Measurements from ENCODE around the gene ASB6.

Gene ASB6

DNA sequence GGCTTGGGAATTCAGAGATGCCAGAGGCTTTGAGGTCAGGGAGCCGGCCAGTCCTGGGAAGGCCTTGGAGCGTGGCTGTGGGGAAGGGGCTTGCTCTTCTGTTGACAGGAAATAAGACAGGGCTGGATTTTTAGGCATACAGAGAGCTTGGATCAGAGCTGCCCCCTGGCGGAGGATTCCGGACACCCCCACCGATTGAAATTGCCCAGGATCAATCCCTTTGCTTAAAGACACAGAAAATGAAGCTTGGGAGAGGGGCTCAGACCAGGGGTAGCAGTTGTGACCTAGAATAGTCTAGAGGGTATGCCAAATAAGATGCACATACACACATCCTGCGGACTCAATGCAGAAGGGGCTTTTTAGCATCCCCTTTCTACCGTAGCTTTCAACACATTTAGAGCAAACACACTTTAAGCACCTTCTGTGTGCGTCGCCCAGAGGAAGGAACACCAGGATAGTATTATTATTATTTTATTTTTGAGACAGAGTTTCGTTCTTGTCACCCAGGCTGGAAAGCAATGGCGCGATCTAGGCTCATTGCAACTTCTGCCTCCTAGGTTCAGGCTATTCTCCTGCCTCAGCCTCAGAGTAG is 17.7 kb downstream of the ASB6 start:
- TF ChIP-seq CTCF (IDR thresholded peaks at IDR 0.05; ENCODE audit: control insufficient read depth, insufficient read depth, low read depth, low read length, missing control alignments) = peak; percentile 83
- DNase-seq (ENCODE audit: low read depth) = no peak
- no peak overlapping the region for H3K4me3 ChIP-seq (ENCODE audit: control insufficient read depth, low read depth, low read length)

- no peak overlapping the region for H3K4me3 ChIP-seq (ENCODE audit: control insufficient read depth, low read depth, low read length)
- DNase-seq (ENCODE audit: low read depth) = peak; percentile 58
- TF ChIP-seq CTCF (IDR thresholded peaks at IDR 0.05; ENCODE audit: control insufficient read depth, insufficient read depth, low read depth, low read length, missing control alignments) = no peak
Observed at GRCh38 chr9:129623331-129623730, 18.6 kb downstream of the ASB6 start.

DNA sequence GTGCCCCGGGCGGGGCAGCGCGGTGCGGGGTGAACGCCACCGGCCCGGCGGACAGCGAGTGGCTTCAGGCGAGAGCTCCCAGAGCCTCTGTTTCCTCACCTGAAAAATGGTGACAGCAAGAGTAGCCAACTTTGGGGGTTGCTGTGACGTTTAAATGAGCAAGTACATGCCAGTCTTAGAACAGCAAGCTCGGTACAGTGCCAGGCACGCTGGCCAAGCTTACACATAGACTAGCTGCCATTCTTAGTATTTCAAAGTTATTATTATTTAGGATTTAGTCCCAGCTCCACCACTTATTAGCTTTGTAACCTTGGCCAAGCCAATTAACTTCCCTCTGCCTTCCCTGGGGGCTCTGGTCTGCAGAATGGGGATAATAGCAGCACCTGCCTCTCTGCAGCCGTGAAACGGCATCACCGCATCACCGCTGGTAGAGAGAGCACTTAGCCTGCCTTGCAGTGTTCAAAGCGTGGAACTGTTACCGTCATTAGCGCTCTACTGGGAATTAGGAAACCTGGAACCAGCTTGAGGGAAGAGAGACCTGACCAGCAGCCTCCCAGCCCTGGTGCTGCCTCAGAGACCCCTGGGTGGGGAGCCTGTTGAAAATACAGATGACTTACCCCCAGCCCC is 21.2 kb downstream of the ASB6 start, which contains the start of gene C9orf50:
TSS of gene C9orf50 (minus strand) at position 433 of the 627 bp plus-strand sequence. CDS start 527 bp downstream, outside the sequence.
- no peak for DNase-seq (ENCODE audit: low read depth)
- peak within 1 kb of the TSS; percentile 46 for H3K4me3 ChIP-seq (ENCODE audit: control insufficient read depth, low read depth, low read length)
- no peak for TF ChIP-seq CTCF (IDR thresholded peaks at IDR 0.05; ENCODE audit: control insufficient read depth, insufficient read depth, low read depth, low read length, missing control alignments)

DNA sequence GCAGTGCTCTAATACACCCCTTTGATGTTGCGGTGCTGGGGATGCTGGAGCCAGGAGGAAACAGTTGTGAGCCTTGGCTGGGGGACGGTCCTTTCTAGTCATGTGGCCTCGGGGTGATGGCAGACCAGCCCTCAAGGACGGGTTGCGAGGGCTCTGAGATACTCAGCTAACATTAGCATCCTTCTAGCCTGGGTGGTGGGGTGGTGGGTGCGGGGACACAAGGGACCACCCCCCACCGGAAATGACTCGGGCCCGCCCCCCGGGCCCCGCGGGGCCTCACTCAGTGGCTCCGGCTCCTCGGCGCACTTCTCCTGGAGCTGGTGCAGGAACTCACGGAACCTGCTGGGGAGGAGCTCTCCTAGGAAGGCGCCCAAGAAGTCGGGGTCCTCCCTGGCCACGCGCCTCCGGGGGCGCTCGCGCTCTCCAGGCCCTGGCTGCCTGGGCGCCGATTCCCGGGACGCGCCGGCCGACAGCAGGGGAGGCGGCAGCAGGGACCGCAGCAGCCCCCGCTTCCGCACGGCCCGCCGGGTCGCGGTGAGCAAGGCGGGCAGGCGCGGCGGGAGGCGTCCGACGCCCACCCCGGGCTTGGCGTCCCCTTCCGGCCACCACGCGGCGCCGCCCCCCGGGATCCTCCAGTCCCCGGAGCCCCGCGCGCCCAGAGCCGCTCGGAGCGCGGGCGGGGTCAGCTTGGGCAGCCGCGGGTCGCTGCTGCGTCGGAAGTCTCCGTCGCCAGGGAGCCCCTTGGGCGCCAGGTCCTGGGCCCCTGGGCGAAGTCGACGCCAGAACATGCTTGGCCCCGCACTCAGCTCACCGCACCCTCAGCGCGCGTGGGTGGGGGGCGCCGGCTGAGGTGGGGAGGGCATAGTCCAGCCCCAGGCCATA is 21.9 kb downstream of the ASB6 start:
- peak; percentile 25 for TF ChIP-seq CTCF (IDR thresholded peaks at IDR 0.05; ENCODE audit: control insufficient read depth, insufficient read depth, low read depth, low read length, missing control alignments)
- H3K4me3 ChIP-seq (ENCODE audit: control insufficient read depth, low read depth, low read length) = peak overlapping the region; percentile 46
- no peak for DNase-seq (ENCODE audit: low read depth)

DNA sequence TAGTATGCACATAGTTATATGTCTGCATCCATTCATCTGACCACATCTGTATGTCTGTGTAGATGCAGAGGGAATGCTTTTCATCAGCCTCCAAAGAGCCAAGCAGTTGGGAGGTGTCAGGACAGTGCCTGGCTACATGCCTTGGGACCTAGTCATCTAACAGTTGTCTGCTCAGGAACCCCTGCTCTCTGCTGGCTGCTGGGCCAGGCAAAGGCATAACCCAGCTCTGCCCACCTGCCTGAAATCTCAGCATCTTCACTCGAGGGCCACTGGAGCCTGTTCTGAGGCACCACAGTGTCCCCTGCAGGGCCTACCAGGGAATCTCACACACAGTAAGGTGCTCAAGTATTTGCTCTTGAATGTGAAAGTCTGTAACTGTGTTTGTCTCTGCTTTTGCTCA is 24.8 kb downstream of the ASB6 start:
- H3K4me3 ChIP-seq (ENCODE audit: control insufficient read depth, low read depth, low read length) = no peak overlapping the region
- TF ChIP-seq CTCF (IDR thresholded peaks at IDR 0.05; ENCODE audit: control insufficient read depth, insufficient read depth, low read depth, low read length, missing control alignments) = peak; percentile 77
- no peak for DNase-seq (ENCODE audit: low read depth)

DNA sequence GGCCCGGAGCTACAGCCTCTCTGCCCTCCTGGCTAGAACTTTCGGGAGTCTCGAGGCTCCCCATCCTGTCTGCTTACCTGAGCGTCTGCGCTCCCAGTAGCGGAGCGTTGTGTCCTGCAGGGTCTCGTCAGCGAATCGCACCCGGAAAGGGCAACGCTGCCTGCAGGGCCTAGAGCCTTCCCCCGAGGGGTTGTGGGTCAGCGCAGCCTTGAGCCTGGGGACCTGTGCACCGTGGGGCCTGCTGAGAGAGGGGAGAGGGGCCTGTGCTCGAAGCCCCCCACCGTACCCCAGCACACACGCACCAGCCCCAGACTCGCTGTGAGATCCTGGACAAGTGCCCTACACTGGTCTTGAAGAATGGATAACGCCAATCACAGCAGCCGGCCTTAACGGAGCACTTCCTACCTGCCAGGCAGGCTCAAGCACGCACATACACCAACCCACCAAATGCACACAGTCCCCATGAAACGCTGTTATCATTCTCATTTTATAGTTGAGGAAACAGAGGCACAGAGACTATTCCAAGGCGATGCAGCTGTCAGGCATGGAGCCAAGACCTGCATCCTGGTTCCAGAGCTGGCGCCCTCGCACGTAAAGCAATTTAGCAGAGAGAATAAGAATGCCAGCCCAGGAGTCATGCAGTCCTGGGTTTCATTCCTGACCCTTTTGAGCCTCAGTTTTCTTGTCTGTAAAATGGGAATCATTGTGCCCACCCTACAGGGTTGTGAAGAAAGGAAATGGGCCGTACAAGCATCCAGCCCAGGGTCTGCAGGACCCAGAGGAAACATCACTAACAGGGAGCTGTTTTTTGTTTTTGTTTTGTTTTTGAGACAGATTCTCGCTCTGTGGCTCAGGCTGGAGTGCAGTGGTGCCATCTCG is 26.3 kb downstream of the ASB6 start:
- no peak overlapping the region for H3K4me3 ChIP-seq (ENCODE audit: control insufficient read depth, low read depth, low read length)
- TF ChIP-seq CTCF (IDR thresholded peaks at IDR 0.05; ENCODE audit: control insufficient read depth, insufficient read depth, low read depth, low read length, missing control alignments) = no peak
- no peak for DNase-seq (ENCODE audit: low read depth)
